ENCODE measurements around the gene CSMD2.
A peak's percentile ranks its signal among the peaks of the same experiment; 100 is the strongest.

Gene CSMD2

GRCh38 chr1:33488624-33489023 lies 676.4 kb downstream of the CSMD2 start:
- no peak overlapping the region for H2BK120ac ChIP-seq (ENCODE audit: low read depth, low read length)
- H3K18ac ChIP-seq (ENCODE audit: low read depth in 1 of 2, low read length in 2 of 2), result no peak overlapping the region
- no peaks in the 10 kb centered on the region for H3K27me3 ChIP-seq (ENCODE audit: control insufficient read depth in 1 of 2, insufficient read depth in 1 of 2, low read length in 2 of 2)
- H2AFZ ChIP-seq (ENCODE audit: low read depth, low read length), result no peak overlapping the region
- no peak overlapping the region for H3K14ac ChIP-seq (ENCODE audit: low read length in 2 of 2)
- H4K91ac ChIP-seq (ENCODE audit: low read length), result no peak overlapping the region
- no peak overlapping the region for H2AK5ac ChIP-seq (ENCODE audit: low read length, severe bottlenecking)
- DNase-seq, result no peak
- no peak overlapping the region for H3K23ac ChIP-seq (ENCODE audit: low read length in 2 of 2)
- no peaks in the 10 kb centered on the region for H3K4me1 ChIP-seq (ENCODE audit: control insufficient read depth, insufficient read depth, low read depth, low read length)
- no peak overlapping the region for H3K4me3 ChIP-seq (ENCODE audit: insufficient read depth in 1 of 2, low read depth in 1 of 2, low read length in 2 of 2)
- no peak overlapping the region for H3K4me2 ChIP-seq (ENCODE audit: low read length, poor library complexity, severe bottlenecking)
- H3K36me3 ChIP-seq (ENCODE audit: control insufficient read depth in 1 of 2, insufficient read depth in 2 of 2, low read depth in 1 of 2, low read length in 2 of 2), result peaks cover 45 to 84% of the 10 kb centered on the region in 2 experiments
- H3K9me3 ChIP-seq (ENCODE audit: control insufficient read depth, low read length), result peaks cover 30% of the 10 kb centered on the region
- no peak overlapping the region for H3K9ac ChIP-seq (ENCODE audit: low read length)
- no peak overlapping the region for H3K27ac ChIP-seq (ENCODE audit: low read length, poor library complexity, severe bottlenecking)
- no peak overlapping the region for H2BK5ac ChIP-seq (ENCODE audit: low read depth, low read length, poor library complexity, severe bottlenecking)
- no peak overlapping the region for H4K8ac ChIP-seq (ENCODE audit: low read length)
- H3K79me1 ChIP-seq (replicated peaks; ENCODE audit: low read length, poor library complexity, severe bottlenecking), result peaks cover 4% of the 10 kb centered on the region
- H2BK12ac ChIP-seq (ENCODE audit: low read length in 2 of 2), result no peak overlapping the region
- WGBS, result 92% methylated on average over 2 of the region's 2 CpGs
- no peak overlapping the region for H2BK15ac ChIP-seq (ENCODE audit: low read depth, poor library complexity, severe bottlenecking)
- H3K4ac ChIP-seq (ENCODE audit: low read depth in 1 of 2, low read length in 2 of 2), result no peak overlapping the region

GRCh38 chr1:33482412-33482811 lies 682.6 kb downstream of the CSMD2 start:
- Histone ChIP-seq H4K8ac (ENCODE audit: low read length) (no peak overlapping the region), H3K23ac (ENCODE audit: low read length in 2 of 2) (no peak overlapping the region), H3K4me3 (ENCODE audit: insufficient read depth in 1 of 2, low read depth in 1 of 2, low read length in 2 of 2) (no peak overlapping the region), H3K14ac (ENCODE audit: low read length in 2 of 2) (no peak overlapping the region), H3K79me1 (replicated peaks; ENCODE audit: low read length, poor library complexity, severe bottlenecking) (peaks cover 26% of the 10 kb centered on the region), H3K4me1 (ENCODE audit: control insufficient read depth, insufficient read depth, low read depth, low read length) (peaks cover 2% of the 10 kb centered on the region), H3K27me3 (ENCODE audit: control insufficient read depth in 1 of 2, insufficient read depth in 1 of 2, low read length in 2 of 2) (no peaks in the 10 kb centered on the region), H3K4ac (ENCODE audit: low read depth in 1 of 2, low read length in 2 of 2) (no peak overlapping the region), H3K4me2 (ENCODE audit: low read length, poor library complexity, severe bottlenecking) (no peak overlapping the region), H3K27ac (ENCODE audit: low read length, poor library complexity, severe bottlenecking) (no peak overlapping the region), H2BK5ac (ENCODE audit: low read depth, low read length, poor library complexity, severe bottlenecking) (no peak overlapping the region), H3K18ac (ENCODE audit: low read depth in 1 of 2, low read length in 2 of 2) (no peak overlapping the region), H2BK15ac (ENCODE audit: low read depth, poor library complexity, severe bottlenecking) (no peak overlapping the region), H2AFZ (ENCODE audit: low read depth, low read length) (no peak overlapping the region), H2BK120ac (ENCODE audit: low read depth, low read length) (no peak overlapping the region), H3K36me3 (ENCODE audit: control insufficient read depth in 1 of 2, insufficient read depth in 2 of 2, low read depth in 1 of 2, low read length in 2 of 2) (peaks cover 15 to 77% of the 10 kb centered on the region in 2 experiments), H3K9ac (ENCODE audit: low read length) (no peak overlapping the region), H2AK5ac (ENCODE audit: low read length, severe bottlenecking) (no peak overlapping the region), H4K91ac (ENCODE audit: low read length) (no peak overlapping the region), H3K9me3 (ENCODE audit: control insufficient read depth, low read length) (no peaks in the 10 kb centered on the region), H2BK12ac (ENCODE audit: low read length in 2 of 2) (no peak overlapping the region)
- 100% methylated on average over 1 of the region's 2 CpGs for WGBS
- no peak for DNase-seq

GRCh38 chr1:33477451-33477850 lies 687.6 kb downstream of the CSMD2 start:
- Histone ChIP-seq H2BK12ac (ENCODE audit: low read length in 2 of 2) (no peak overlapping the region), H2AFZ (ENCODE audit: low read depth, low read length) (no peak overlapping the region), H2BK5ac (ENCODE audit: low read depth, low read length, poor library complexity, severe bottlenecking) (no peak overlapping the region), H3K27me3 (ENCODE audit: control insufficient read depth in 1 of 2, insufficient read depth in 1 of 2, low read length in 2 of 2) (no peaks in the 10 kb centered on the region), H2BK120ac (ENCODE audit: low read depth, low read length) (no peak overlapping the region), H3K4ac (ENCODE audit: low read depth in 1 of 2, low read length in 2 of 2) (no peak overlapping the region), H3K4me2 (ENCODE audit: low read length, poor library complexity, severe bottlenecking) (no peak overlapping the region), H3K36me3 (ENCODE audit: control insufficient read depth in 1 of 2, insufficient read depth in 2 of 2, low read depth in 1 of 2, low read length in 2 of 2) (peaks cover 8 to 35% of the 10 kb centered on the region in 2 experiments), H3K4me1 (ENCODE audit: control insufficient read depth, insufficient read depth, low read depth, low read length) (peaks cover 3% of the 10 kb centered on the region), H3K14ac (ENCODE audit: low read length in 2 of 2) (no peak overlapping the region), H3K9ac (ENCODE audit: low read length) (no peak overlapping the region), H3K9me3 (ENCODE audit: control insufficient read depth, low read length) (no peaks in the 10 kb centered on the region), H4K8ac (ENCODE audit: low read length) (no peak overlapping the region), H2BK15ac (ENCODE audit: low read depth, poor library complexity, severe bottlenecking) (no peak overlapping the region), H3K4me3 (ENCODE audit: insufficient read depth in 1 of 2, low read depth in 1 of 2, low read length in 2 of 2) (no peak overlapping the region), H3K18ac (ENCODE audit: low read depth in 1 of 2, low read length in 2 of 2) (no peak overlapping the region), H2AK5ac (ENCODE audit: low read length, severe bottlenecking) (no peak overlapping the region), H4K91ac (ENCODE audit: low read length) (no peak overlapping the region), H3K23ac (ENCODE audit: low read length in 2 of 2) (no peak overlapping the region), H3K79me1 (replicated peaks; ENCODE audit: low read length, poor library complexity, severe bottlenecking) (peaks cover 46% of the 10 kb centered on the region), H3K27ac (ENCODE audit: low read length, poor library complexity, severe bottlenecking) (no peak overlapping the region)
- DNase-seq, result no peak
- no CpG with 5 or more reads among the region's 4 CpGs for WGBS

GRCh38 chr1:33473900-33474299 lies 691.1 kb downstream of the CSMD2 start:
- Histone ChIP-seq H3K9ac (ENCODE audit: low read length) (no peak overlapping the region), H4K91ac (ENCODE audit: low read length) (no peak overlapping the region), H3K23ac (ENCODE audit: low read length in 2 of 2) (peak overlapping the region in 1 of 2 experiments; percentile 53), H3K27ac (ENCODE audit: low read length, poor library complexity, severe bottlenecking) (no peak overlapping the region), H3K18ac (ENCODE audit: low read depth in 1 of 2, low read length in 2 of 2) (no peak overlapping the region), H3K9me3 (ENCODE audit: control insufficient read depth, low read length) (no peaks in the 10 kb centered on the region), H2BK15ac (ENCODE audit: low read depth, poor library complexity, severe bottlenecking) (no peak overlapping the region), H2BK120ac (ENCODE audit: low read depth, low read length) (no peak overlapping the region), H3K14ac (ENCODE audit: low read length in 2 of 2) (no peak overlapping the region), H3K4ac (ENCODE audit: low read depth in 1 of 2, low read length in 2 of 2) (no peak overlapping the region), H2AFZ (ENCODE audit: low read depth, low read length) (no peak overlapping the region), H4K8ac (ENCODE audit: low read length) (no peak overlapping the region), H3K79me1 (replicated peaks; ENCODE audit: low read length, poor library complexity, severe bottlenecking) (peaks cover 36% of the 10 kb centered on the region), H3K36me3 (ENCODE audit: control insufficient read depth in 1 of 2, insufficient read depth in 2 of 2, low read depth in 1 of 2, low read length in 2 of 2) (peaks cover under 1 to 1% of the 10 kb centered on the region in 2 experiments), H2AK5ac (ENCODE audit: low read length, severe bottlenecking) (no peak overlapping the region), H2BK12ac (ENCODE audit: low read length in 2 of 2) (no peak overlapping the region), H3K4me2 (ENCODE audit: low read length, poor library complexity, severe bottlenecking) (no peak overlapping the region), H3K27me3 (ENCODE audit: control insufficient read depth in 1 of 2, insufficient read depth in 1 of 2, low read length in 2 of 2) (no peaks in the 10 kb centered on the region), H2BK5ac (ENCODE audit: low read depth, low read length, poor library complexity, severe bottlenecking) (no peak overlapping the region), H3K4me1 (ENCODE audit: control insufficient read depth, insufficient read depth, low read depth, low read length) (peaks cover 6% of the 10 kb centered on the region), H3K4me3 (ENCODE audit: insufficient read depth in 1 of 2, low read depth in 1 of 2, low read length in 2 of 2) (peak overlapping the region in 1 of 2 experiments; percentile 91)
- DNase-seq, result no peak
